ENCODE data around the gene CACNA1H. TPM values are rescaled to one million over a fixed set of nuclear protein-coding genes. Genes with fewer than 3 reads are reported as not detected.

Gene CACNA1H
- total RNA-seq, 2 experiments from 2014 or later: 0.50 to 0.84 TPM

DNA sequence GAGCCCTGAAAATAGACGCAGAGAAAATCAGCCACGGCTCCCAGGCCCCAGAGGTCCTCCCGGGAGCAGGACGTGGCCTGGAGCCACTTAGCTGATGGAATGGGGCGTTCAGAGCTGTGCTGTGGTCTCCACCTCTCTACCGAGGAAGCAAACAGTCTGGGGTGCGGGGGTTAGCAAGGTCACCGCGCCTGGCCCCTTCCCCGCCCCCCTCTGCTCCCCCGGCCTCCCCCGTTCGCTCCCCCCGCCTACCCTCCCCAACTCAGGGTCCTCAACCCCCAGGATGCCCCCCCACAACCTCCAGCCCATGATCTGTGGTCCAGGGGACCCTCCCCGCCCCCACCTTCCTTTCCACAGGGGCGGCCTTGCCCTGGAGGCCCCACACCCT lies 36.2 kb upstream of the CACNA1H start:
- Mint-ChIP-seq H3K9me3 (no peaks in the 10 kb centered on the region), H3K27me3 (ENCODE audit: low read depth) (no peaks in the 10 kb centered on the region), H3K4me3 (no peak overlapping the region), H3K36me3 (ENCODE audit: low read depth) (no peaks in the 10 kb centered on the region), H3K4me1 (ENCODE audit: low read depth) (no peaks in the 10 kb centered on the region), H3K27ac (no peak overlapping the region)
- intact Hi-C loops (cut with micrococcal nuclease): no loop called here
- CTCF ChIA-PET: no interaction called here
- DNase-seq: no peak

DNA sequence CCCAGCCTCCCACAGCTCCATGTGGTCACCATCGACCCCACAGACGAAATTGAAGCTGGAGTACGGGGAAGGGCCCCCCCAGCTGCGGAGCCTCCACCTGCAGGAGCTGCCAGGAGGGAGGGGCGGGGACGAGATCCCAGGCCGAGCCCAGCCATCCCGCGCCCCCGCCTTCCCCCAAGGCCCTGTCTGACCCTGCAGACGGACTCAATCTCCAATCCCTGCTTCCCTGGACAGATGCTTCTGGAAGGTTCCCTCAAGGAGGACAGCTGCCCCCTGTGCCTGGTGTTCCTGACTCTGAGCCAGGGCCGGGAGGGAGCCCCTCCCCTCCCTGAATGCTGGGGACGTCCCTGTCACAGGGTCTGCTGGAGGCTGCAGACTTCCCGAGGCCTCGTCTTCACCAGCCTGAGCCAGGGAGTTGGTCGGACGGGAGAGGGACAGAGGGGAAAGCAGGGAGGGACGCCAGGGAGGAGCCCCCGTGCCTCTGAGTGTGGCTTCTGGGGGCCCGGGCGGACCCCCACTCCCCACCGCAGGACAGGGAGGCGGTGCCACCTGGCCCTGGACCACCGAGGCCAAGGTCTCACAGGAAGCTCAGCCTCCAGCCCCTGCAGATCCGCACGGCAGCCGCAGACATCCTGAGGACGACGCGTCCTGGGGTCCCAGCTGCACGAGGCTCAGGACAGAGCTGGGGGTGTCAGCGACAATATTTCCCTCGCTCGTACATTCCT lies 35.6 kb upstream of the CACNA1H start:
- no peak for DNase-seq
- Mint-ChIP-seq H3K36me3 (ENCODE audit: low read depth) (no peaks in the 10 kb centered on the region), H3K27me3 (ENCODE audit: low read depth) (no peaks in the 10 kb centered on the region), H3K9me3 (no peaks in the 10 kb centered on the region), H3K27ac (no peak overlapping the region), H3K4me1 (ENCODE audit: low read depth) (no peaks in the 10 kb centered on the region), H3K4me3 (no peak overlapping the region)
- intact Hi-C loops (cut with micrococcal nuclease): no loop called here
- CTCF ChIA-PET: no interaction called here

GRCh38 chr16:1117926-1118325 lies 35.0 kb upstream of the CACNA1H start:
- CTCF ChIA-PET: no interaction called here
- no peaks in the 10 kb centered on the region for H3K27me3 Mint-ChIP-seq (ENCODE audit: low read depth)

GRCh38 chr16:1119129-1119528 lies 33.8 kb upstream of the CACNA1H start:
- H3K4me3 Mint-ChIP-seq: no peak overlapping the region
- H3K36me3 Mint-ChIP-seq (ENCODE audit: low read depth): no peaks in the 10 kb centered on the region
- no peaks in the 10 kb centered on the region for H3K27me3 Mint-ChIP-seq (ENCODE audit: low read depth)
- intact Hi-C loops (cut with micrococcal nuclease): no loop called here
- CTCF ChIA-PET: no interaction called here
- no peak overlapping the region for H3K27ac Mint-ChIP-seq
- no peaks in the 10 kb centered on the region for H3K9me3 Mint-ChIP-seq
- H3K4me1 Mint-ChIP-seq (ENCODE audit: low read depth): no peaks in the 10 kb centered on the region
- DNase-seq: no peak

More at GRCh38 chr16:1117926-1118325, 35.0 kb upstream of the CACNA1H start:
- intact Hi-C loops (cut with micrococcal nuclease): no loop called here
- Mint-ChIP-seq H3K4me3 (no peak overlapping the region), H3K27ac (no peak overlapping the region), H3K36me3 (ENCODE audit: low read depth) (no peaks in the 10 kb centered on the region), H3K9me3 (no peaks in the 10 kb centered on the region), H3K4me1 (ENCODE audit: low read depth) (no peaks in the 10 kb centered on the region)
- DNase-seq: no peak

GRCh38 chr16:1119766-1120576 lies 32.9 kb upstream of the CACNA1H start:
- H3K4me3 Mint-ChIP-seq: no peak overlapping the region
- DNase-seq: no peak
- CTCF ChIA-PET: no interaction called here
- H3K9me3 Mint-ChIP-seq: no peaks in the 10 kb centered on the region
- H3K4me1 Mint-ChIP-seq (ENCODE audit: low read depth): no peaks in the 10 kb centered on the region
- intact Hi-C loops (cut with micrococcal nuclease): no loop called here
- H3K27ac Mint-ChIP-seq: no peak overlapping the region
- H3K27me3 Mint-ChIP-seq (ENCODE audit: low read depth): no peaks in the 10 kb centered on the region
- H3K36me3 Mint-ChIP-seq (ENCODE audit: low read depth): no peaks in the 10 kb centered on the region

DNA sequence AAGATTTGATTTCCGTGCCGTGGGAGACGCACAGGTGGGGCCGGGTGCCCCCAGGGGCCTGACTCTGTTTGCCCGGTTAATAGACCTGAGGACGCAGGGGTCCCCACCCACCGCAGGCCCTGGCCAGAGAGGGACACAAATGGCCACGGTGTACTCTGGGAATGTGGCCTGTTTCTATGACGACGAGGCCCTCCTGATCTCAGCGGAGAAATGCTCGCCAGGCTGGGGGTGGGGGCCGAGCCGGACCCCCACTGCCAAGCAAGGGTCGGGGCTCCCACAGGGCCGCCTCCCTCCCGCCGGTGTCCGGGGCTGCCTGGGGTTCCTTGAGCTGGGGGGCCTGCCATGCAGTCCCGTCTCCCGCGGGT lies 32.3 kb upstream of the CACNA1H start:
- intact Hi-C loops (cut with micrococcal nuclease): no loop called here
- H3K36me3 Mint-ChIP-seq (ENCODE audit: low read depth): no peaks in the 10 kb centered on the region
- CTCF ChIA-PET: no interaction called here
- no peak for DNase-seq
- H3K27ac Mint-ChIP-seq: no peak overlapping the region
- no peaks in the 10 kb centered on the region for H3K27me3 Mint-ChIP-seq (ENCODE audit: low read depth)
- H3K4me1 Mint-ChIP-seq (ENCODE audit: low read depth): no peaks in the 10 kb centered on the region
- H3K9me3 Mint-ChIP-seq: no peaks in the 10 kb centered on the region
- H3K4me3 Mint-ChIP-seq: no peak overlapping the region

DNA sequence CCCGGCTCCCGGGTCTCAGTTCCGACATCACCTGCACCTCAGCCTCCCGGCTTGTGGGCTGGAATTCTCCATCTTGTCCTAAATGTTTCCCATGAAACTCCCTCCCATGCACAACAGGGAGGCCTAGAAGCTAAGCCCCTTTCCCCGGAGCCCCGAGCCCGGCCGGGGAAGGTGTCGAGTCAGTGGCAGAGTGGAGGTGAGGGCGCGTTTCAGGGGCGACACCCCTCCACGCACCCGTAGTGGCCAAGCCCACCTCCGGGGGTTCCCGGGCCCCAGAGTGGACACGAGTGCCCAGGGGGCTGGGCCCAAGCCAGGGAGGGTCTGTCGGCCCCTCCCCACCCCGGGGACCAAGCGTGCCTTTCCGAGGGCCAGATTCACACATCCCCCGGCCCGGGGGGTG lies 31.9 kb upstream of the CACNA1H start:
- Mint-ChIP-seq H3K9me3 (no peaks in the 10 kb centered on the region), H3K4me3 (no peak overlapping the region), H3K36me3 (ENCODE audit: low read depth) (no peaks in the 10 kb centered on the region), H3K27me3 (ENCODE audit: low read depth) (no peaks in the 10 kb centered on the region), H3K4me1 (ENCODE audit: low read depth) (no peaks in the 10 kb centered on the region), H3K27ac (no peak overlapping the region)
- no peak for DNase-seq
- intact Hi-C loops (cut with micrococcal nuclease): no loop called here
- CTCF ChIA-PET: no interaction called here

DNA sequence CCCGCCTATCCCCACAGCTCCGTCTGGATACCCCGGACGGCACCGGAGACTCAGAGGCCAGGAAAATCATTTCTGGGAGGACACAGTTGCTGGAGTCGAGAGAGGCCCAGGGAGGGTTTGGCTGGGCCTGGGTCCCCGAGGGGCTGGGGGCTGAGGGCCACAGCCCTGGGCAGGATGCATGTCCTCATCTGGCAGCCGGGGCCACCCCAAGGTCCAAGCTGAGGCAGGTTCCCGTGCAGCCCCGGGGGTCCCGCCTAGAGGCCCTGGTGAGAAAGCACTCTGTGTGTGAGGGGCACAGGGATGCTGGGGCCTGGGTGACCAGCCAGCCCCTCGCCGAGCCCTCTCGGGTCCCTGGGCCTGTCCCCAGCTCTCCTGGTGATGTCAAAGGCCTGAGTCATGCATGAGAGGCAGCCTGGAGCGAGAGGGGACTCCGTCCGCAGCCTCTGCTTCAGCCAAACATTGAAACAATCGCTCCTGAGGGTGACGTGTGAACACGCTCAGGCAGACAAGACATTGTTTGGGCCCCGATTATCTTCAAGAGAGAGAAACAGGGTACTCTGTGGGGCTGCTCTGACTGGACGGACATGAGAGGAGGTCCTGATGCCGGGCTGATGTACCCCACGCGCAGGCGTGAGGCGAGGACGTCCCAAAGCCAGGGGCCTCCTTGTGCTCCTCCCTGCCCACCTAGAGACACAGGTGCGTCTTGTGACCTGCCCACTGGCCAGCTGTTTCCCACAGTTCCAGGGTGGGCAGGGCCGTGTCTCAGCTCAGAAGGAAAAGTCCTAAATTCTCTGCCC lies 31.1 kb upstream of the CACNA1H start:
- intact Hi-C loops (cut with micrococcal nuclease): no loop called here

DNA sequence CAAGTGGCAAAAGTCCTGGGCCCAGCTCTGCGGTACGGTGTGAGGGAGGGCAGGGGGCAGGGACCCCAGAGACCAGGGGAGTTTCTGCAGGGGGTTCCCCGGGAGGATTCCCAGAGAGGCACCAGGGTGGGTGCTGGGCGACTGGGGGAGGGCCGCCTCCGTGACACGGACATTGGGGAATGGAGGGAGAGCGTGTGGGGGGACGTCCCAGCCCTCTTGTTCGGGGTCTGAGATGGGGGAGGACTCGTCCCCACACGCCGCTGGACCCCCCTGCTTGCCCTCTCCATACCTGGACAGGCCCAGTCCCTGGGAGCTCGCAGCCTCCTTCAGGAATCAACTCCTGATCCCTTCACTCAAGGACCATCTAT lies 30.5 kb upstream of the CACNA1H start:
- intact Hi-C loops (cut with micrococcal nuclease): no loop called here
- H3K27ac Mint-ChIP-seq: no peak overlapping the region
- H3K27me3 Mint-ChIP-seq (ENCODE audit: low read depth): no peaks in the 10 kb centered on the region
- H3K36me3 Mint-ChIP-seq (ENCODE audit: low read depth): no peaks in the 10 kb centered on the region
- no peaks in the 10 kb centered on the region for H3K4me1 Mint-ChIP-seq (ENCODE audit: low read depth)
- no peaks in the 10 kb centered on the region for H3K9me3 Mint-ChIP-seq
- CTCF ChIA-PET: interaction anchor here (0.5 kb wide), 1 partner anchor 27 kb away, joined by 3 read pairs; no protein-coding TSS in a partner anchor
- H3K4me3 Mint-ChIP-seq: no peak overlapping the region
- DNase-seq: no peak

More for the DNA sequence above, 31.1 kb upstream of the CACNA1H start:
- Mint-ChIP-seq H3K9me3 (no peaks in the 10 kb centered on the region), H3K36me3 (ENCODE audit: low read depth) (no peaks in the 10 kb centered on the region), H3K27me3 (ENCODE audit: low read depth) (no peaks in the 10 kb centered on the region), H3K27ac (no peak overlapping the region), H3K4me3 (no peak overlapping the region), H3K4me1 (ENCODE audit: low read depth) (no peaks in the 10 kb centered on the region)
- no peak for DNase-seq
- CTCF ChIA-PET: interaction anchor here (0.5 to 0.6 kb wide), 3 partner anchors 28 to 791 kb away, joined by 3 read pairs; no protein-coding TSS in a partner anchor

- intact Hi-C loops (cut with micrococcal nuclease): no loop called here
- CTCF ChIA-PET: no interaction called here
- H3K4me1 Mint-ChIP-seq (ENCODE audit: low read depth): no peaks in the 10 kb centered on the region
- H3K27me3 Mint-ChIP-seq (ENCODE audit: low read depth): no peaks in the 10 kb centered on the region
- no peak for DNase-seq
- H3K9me3 Mint-ChIP-seq: no peaks in the 10 kb centered on the region
- no peak overlapping the region for H3K27ac Mint-ChIP-seq
- H3K4me3 Mint-ChIP-seq: no peak overlapping the region
- no peaks in the 10 kb centered on the region for H3K36me3 Mint-ChIP-seq (ENCODE audit: low read depth)
Measured at GRCh38 chr16:1123525-1124230, 29.2 kb upstream of the CACNA1H start.

DNA sequence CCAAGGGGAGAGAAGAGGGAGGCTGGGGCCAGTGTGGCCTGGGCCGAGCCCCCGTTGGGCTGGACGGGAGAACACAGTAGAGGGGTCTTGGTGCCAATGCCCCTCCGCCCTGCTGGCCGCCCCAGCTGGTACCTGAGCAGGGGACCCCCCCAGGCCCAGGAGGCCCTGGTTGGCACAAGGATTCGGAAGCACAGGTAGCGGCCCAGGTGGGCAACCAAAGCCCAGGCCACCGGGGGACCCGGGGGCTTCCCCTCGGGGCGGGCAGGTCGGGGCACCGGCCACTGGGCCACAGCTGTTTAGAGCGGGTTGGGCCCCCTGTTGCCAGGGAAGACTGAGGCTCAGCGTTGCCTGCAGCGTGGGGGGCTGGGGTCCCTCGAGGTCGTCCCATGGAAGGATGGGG lies 28.6 kb upstream of the CACNA1H start:
- no peaks in the 10 kb centered on the region for H3K9me3 Mint-ChIP-seq
- intact Hi-C loops (cut with micrococcal nuclease): no loop called here
- no peak overlapping the region for H3K4me3 Mint-ChIP-seq
- H3K27me3 Mint-ChIP-seq (ENCODE audit: low read depth): no peaks in the 10 kb centered on the region
- no peak for DNase-seq
- no peak overlapping the region for H3K27ac Mint-ChIP-seq
- CTCF ChIA-PET: no interaction called here
- H3K4me1 Mint-ChIP-seq (ENCODE audit: low read depth): no peaks in the 10 kb centered on the region
- H3K36me3 Mint-ChIP-seq (ENCODE audit: low read depth): no peaks in the 10 kb centered on the region

GRCh38 chr16:1124795-1125194 lies 28.1 kb upstream of the CACNA1H start:
- intact Hi-C loops (cut with micrococcal nuclease): no loop called here
- CTCF ChIA-PET: no interaction called here
- H3K27me3 Mint-ChIP-seq (ENCODE audit: low read depth): no peaks in the 10 kb centered on the region
- no peak overlapping the region for H3K4me3 Mint-ChIP-seq
- no peaks in the 10 kb centered on the region for H3K9me3 Mint-ChIP-seq
- H3K36me3 Mint-ChIP-seq (ENCODE audit: low read depth): no peaks in the 10 kb centered on the region
- H3K27ac Mint-ChIP-seq: no peak overlapping the region
- no peaks in the 10 kb centered on the region for H3K4me1 Mint-ChIP-seq (ENCODE audit: low read depth)
- DNase-seq: no peak
